Measurements from ENCODE around the gene ASXL2. TPM values are rescaled to one million over a fixed set of nuclear protein-coding genes. Genes with fewer than 3 reads are reported as not detected.
"Not testable (repeated sequence)": the region's sequence is repeated elsewhere in the genome, so short reads cannot be mapped to it uniquely, and the experiment has no call there.

The ASXL2 gene
- total RNA-seq, 1 experiment from 2014 or later, result 11.4 TPM

DNA sequence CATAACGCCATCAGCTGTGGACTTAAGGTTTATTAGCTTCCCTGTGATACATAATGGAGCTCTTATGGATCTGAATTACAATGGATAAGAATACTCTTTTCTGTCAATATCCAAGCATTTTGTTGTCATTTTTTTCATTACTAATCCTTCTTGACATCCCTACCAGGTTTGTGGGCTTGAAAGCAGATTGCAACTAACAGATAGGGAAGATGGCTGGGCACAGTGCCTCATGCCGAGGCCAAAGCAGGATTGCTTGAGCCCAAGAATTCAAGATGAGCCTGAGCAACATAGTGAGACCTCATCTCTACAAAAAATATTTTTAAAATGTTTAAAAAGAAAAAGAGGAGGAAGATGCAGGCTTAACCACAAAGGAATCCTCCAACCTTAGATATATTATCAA, 42.4 kb downstream of the ASXL2 start:
- no peak for DNase-seq (ENCODE audit: low read depth in 1 of 2, low spot score in 2 of 2)

DNA sequence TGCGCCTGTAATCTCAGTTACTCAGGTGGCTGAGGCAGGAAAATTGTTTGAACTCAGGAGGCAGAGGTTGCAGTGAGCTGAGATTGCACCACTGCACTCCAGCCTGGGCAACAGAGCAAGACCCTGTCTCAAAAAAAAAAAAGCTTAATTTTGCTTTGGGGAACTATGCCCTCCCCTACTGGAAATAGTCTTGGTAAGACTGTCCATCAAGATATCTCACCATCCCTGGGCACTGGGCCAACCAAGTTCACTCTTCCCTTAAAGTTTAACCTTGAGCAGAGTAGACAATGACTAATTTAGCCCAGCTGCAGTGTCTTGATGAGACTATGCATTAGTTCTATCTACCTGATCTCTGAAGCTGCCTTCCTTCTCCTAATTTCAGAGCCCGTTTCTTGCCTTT, 44.7 kb downstream of the ASXL2 start:
- Histone ChIP-seq H3K27ac (no peak overlapping the region), H3K27me3 (replicated peaks) (no peaks in the 10 kb centered on the region), H3K36me3 (peaks cover 11% of the 10 kb centered on the region; the same call in 1 of the 2 replicates), H3K4me1 (replicated peaks) (no peaks in the 10 kb centered on the region), H3K9me3 (replicated peaks) (peaks cover 3% of the 10 kb centered on the region; the same call in 1 of the 2 replicates), H3K4me3 (no peak overlapping the region)
- DNase-seq (ENCODE audit: low read depth in 1 of 2, low spot score in 2 of 2), result no peak

More for the DNA sequence above, 42.4 kb downstream of the ASXL2 start:
- peaks cover 3% of the 10 kb centered on the region; the same call in 1 of the 2 replicates for H3K9me3 ChIP-seq (replicated peaks)
- no peak overlapping the region for H3K27ac ChIP-seq
- peaks cover 11% of the 10 kb centered on the region; the same call in 1 of the 2 replicates for H3K36me3 ChIP-seq
- H3K4me3 ChIP-seq, result no peak overlapping the region
- H3K4me1 ChIP-seq (replicated peaks), result no peaks in the 10 kb centered on the region
- H3K27me3 ChIP-seq (replicated peaks), result no peaks in the 10 kb centered on the region

DNA sequence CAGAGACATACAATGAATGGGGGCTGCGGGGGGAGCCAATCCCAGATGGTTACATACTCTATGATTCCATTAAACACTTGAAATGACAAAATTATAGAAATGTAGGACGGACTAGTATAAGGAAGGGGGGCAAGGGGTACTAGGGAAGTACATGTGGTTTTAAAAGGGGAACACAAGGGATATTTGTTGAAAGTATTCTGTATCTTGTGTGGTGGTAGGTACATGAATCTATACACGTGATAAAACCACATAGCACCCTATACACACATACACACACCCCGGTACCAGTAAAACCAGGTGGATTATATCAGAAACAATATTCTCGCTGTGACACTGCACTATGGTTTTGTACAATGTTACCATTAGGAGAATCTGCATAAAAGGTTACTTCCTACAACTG, 45.4 kb downstream of the ASXL2 start:
- peaks cover 3% of the 10 kb centered on the region; the same call in 1 of the 2 replicates for H3K9me3 ChIP-seq (replicated peaks)
- no peaks in the 10 kb centered on the region for H3K4me1 ChIP-seq (replicated peaks)
- H3K4me3 ChIP-seq, result no peak overlapping the region
- H3K36me3 ChIP-seq, result peaks cover 11% of the 10 kb centered on the region; the same call in 1 of the 2 replicates
- DNase-seq (ENCODE audit: low read depth in 1 of 2, low spot score in 2 of 2), result no peak
- no peak overlapping the region for H3K27ac ChIP-seq
- no peaks in the 10 kb centered on the region for H3K27me3 ChIP-seq (replicated peaks)

DNA sequence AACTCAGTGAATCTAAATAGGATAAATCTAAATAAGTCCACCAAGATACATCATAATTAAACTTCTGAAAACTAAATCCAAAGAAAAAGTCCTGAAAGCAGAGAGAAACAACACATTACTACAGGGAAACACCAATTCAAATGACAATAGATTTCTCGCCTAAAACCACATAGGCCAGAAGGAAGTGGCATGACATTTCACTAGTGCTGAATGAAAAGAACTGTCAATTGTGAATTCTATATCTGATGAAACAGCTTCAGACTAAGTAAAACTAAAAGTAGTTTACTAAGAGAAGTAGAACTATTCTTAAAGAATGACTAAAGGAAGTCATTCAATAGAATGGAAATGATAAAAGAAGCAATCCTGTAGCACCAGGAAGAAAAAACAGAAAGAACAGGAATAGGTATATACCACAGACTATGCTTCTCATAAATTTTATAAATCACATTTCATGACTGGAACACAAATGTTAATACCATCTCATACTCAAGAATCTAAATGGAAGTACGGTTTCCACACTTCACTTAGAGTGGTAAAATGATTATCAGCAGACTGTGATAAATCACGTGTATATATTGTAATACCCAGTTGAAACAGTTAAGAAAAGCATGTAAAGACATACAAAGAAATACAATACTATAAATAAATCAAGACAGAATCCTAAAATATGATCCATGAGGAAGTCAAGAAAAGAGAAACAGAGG, 46.4 kb downstream of the ASXL2 start:
- Histone ChIP-seq H3K36me3 (peaks cover 11% of the 10 kb centered on the region; the same call in 1 of the 2 replicates), H3K27me3 (replicated peaks) (no peaks in the 10 kb centered on the region), H3K4me1 (replicated peaks) (no peaks in the 10 kb centered on the region), H3K9me3 (replicated peaks) (peaks cover 3% of the 10 kb centered on the region; the same call in 1 of the 2 replicates), H3K27ac (no peak overlapping the region), H3K4me3 (no peak overlapping the region)
- no peak for DNase-seq (ENCODE audit: low read depth in 1 of 2, low spot score in 2 of 2)

DNA sequence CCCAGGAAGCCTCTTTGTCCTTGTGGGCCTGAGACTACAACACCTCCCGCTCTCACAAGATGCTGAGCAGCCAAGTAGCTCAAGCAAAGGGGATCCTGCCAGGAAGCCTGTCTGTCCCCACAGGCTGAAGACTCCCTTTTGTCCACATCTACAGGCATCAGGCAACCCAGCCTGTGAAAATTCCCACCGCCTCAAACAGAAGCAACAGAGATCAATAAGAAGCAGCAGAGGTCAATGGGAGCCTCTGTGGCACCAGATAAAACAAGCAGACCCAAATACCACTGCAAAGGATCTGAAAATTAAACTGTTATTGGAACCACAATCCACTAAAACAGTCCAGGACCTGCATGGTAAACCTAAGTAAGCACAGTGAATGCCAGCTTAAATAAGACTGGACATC, 48.5 kb downstream of the ASXL2 start:
- H3K27me3 ChIP-seq (replicated peaks), result no peaks in the 10 kb centered on the region
- H3K36me3 ChIP-seq, result peaks cover 11% of the 10 kb centered on the region; the same call in 1 of the 2 replicates
- H3K9me3 ChIP-seq (replicated peaks), result peaks cover 3% of the 10 kb centered on the region; the same call in 1 of the 2 replicates
- no peaks in the 10 kb centered on the region for H3K4me1 ChIP-seq (replicated peaks)
- H3K27ac ChIP-seq, result no peak overlapping the region
- no peak for DNase-seq (ENCODE audit: low read depth in 1 of 2, low spot score in 2 of 2)
- H3K4me3 ChIP-seq, result no peak overlapping the region

DNA sequence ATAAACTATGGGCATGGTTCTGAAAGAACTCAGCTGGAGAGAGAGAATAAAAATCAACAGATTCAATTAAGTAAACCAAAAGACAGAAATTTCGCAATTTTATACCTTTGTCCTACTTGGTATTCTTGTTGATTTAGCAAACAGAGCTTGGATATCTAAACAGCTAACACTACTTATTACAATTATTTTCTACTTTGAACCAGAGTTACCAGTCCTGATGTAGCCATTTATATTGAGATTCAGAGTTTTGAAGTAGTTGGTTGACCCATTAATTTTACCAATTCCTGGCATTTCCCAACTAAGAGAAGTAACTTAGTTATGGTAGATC, 48.9 kb downstream of the ASXL2 start:
- DNase-seq (ENCODE audit: low read depth in 1 of 2, low spot score in 2 of 2), result no peak
- peaks cover 8% of the 10 kb centered on the region; the same call in 1 of the 2 replicates for H3K36me3 ChIP-seq
- peaks cover 3% of the 10 kb centered on the region; the same call in 1 of the 2 replicates for H3K9me3 ChIP-seq (replicated peaks)
- no peaks in the 10 kb centered on the region for H3K4me1 ChIP-seq (replicated peaks)
- H3K27ac ChIP-seq, result no peak overlapping the region
- H3K27me3 ChIP-seq (replicated peaks), result no peaks in the 10 kb centered on the region
- H3K4me3 ChIP-seq, result no peak overlapping the region

DNA sequence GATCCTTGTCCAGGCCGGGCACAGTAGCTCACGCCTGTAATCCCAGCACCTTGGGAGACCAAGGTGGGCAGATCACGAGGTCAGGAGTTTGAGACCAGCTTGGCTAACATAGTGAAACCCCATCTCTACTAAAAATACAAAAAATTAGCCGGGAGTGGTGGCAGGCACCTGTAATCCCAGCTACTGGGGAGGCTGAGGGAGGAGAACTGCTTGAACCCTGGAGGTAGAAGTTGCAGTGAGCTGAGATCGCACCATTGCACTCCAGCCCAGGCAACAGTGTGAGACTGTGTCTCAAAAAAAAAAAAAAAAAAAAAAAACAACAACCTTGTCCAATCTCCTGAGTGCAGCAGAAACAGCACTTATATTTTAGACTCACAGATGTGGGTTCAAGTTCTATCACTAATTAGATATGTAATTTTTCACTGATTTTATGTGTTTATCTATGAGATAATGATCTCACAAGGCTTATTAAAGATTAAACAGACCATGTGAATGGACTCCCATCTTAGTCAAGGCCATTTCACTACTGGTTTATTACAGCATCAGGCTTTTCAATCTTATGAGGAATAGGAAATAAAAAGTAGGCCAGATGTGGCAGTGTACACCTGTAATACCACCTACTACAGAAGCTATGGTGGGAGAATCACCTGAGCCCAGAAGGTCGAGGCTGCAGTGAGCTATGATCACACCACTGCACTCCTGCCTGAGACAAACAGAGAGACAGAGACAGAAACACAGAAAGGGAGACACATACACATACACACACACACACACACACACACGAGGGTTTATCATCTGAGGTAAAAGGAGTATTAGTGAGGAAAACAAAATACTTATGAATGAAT, 49.5 kb downstream of the ASXL2 start:
- H3K27me3 ChIP-seq (replicated peaks); H3K36me3 ChIP-seq; H3K4me3 ChIP-seq; H3K27ac ChIP-seq; DNase-seq (ENCODE audit: low read depth in 1 of 2, low spot score in 2 of 2); H3K9me3 ChIP-seq (replicated peaks); H3K4me1 ChIP-seq (replicated peaks): not testable (repeated sequence)

DNA sequence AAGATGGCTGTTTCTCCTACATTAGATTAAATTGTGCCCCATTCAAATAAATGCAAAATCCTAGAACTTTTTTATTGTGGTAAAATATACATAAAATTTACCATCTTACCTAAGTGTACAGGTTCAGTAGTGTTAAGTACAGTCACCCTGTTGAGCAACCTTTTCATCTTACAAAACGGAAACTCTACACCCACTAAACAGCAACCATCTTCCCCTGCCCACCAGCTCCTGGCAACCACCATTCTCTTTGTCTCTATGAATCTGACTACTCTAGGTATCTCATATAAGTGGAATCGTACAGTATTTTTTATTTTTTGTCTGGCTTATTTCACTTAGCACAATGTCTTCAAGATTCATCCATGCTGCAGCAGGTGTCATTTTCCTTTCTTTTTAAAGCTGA, 53.0 kb downstream of the ASXL2 start:
- no peaks in the 10 kb centered on the region for H3K9me3 ChIP-seq (replicated peaks)
- no peak overlapping the region for H3K4me3 ChIP-seq
- no peaks in the 10 kb centered on the region; the same call in 1 of the 2 replicates for H3K36me3 ChIP-seq
- no peak for DNase-seq (ENCODE audit: low read depth in 1 of 2, low spot score in 2 of 2)
- no peaks in the 10 kb centered on the region for H3K27me3 ChIP-seq (replicated peaks)
- H3K4me1 ChIP-seq (replicated peaks), result no peaks in the 10 kb centered on the region
- no peak overlapping the region for H3K27ac ChIP-seq

DNA sequence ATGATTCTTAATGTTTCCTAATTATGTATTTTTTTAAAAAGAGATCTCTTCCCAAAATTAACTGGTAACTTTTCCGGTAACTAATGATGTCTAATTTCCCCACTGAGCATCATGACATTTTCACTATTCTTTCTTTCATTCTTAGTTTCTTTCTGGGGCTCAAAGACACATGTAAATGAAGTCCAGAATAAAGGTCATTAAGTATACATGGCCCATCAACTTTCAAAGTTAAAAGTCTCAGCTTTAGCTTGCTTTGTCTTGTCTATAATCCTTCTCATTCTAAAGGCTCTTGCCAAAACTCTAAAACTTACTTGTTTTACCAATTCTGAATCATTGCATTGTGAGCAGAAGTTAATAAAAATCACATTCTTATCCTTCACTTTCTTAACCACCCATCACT, 53.6 kb downstream of the ASXL2 start:
- H3K27ac ChIP-seq, result no peak overlapping the region
- no peak overlapping the region for H3K4me3 ChIP-seq
- H3K4me1 ChIP-seq (replicated peaks), result no peaks in the 10 kb centered on the region
- H3K9me3 ChIP-seq (replicated peaks), result no peaks in the 10 kb centered on the region
- no peaks in the 10 kb centered on the region; the same call in 1 of the 2 replicates for H3K36me3 ChIP-seq
- no peaks in the 10 kb centered on the region for H3K27me3 ChIP-seq (replicated peaks)
- no peak for DNase-seq (ENCODE audit: low read depth in 1 of 2, low spot score in 2 of 2)

DNA sequence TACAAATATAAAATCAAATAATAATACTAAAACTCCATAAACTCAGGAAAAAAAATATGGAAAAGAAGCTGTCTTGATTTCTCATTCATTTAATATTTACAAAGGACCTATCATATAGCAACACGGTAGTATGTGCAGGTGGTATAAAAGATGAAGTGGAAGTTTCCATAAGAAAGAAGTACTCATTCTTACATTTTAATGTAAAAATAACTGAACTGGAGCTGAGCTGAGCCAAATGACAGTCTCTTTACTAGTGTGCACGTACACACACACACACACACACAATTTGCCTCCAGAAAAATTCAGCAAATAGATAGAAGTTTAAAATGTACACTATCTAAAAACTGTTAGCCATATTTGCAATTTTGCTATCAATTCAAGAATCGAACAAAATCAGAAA, 54.1 kb downstream of the ASXL2 start:
- H3K27me3 ChIP-seq (replicated peaks), result no peaks in the 10 kb centered on the region
- H3K4me1 ChIP-seq (replicated peaks), result no peaks in the 10 kb centered on the region
- H3K36me3 ChIP-seq, result no peaks in the 10 kb centered on the region; the same call in 1 of the 2 replicates
- H3K4me3 ChIP-seq, result no peak overlapping the region
- no peak overlapping the region for H3K27ac ChIP-seq
- no peaks in the 10 kb centered on the region for H3K9me3 ChIP-seq (replicated peaks)
- DNase-seq (ENCODE audit: low read depth in 1 of 2, low spot score in 2 of 2), result no peak

DNA sequence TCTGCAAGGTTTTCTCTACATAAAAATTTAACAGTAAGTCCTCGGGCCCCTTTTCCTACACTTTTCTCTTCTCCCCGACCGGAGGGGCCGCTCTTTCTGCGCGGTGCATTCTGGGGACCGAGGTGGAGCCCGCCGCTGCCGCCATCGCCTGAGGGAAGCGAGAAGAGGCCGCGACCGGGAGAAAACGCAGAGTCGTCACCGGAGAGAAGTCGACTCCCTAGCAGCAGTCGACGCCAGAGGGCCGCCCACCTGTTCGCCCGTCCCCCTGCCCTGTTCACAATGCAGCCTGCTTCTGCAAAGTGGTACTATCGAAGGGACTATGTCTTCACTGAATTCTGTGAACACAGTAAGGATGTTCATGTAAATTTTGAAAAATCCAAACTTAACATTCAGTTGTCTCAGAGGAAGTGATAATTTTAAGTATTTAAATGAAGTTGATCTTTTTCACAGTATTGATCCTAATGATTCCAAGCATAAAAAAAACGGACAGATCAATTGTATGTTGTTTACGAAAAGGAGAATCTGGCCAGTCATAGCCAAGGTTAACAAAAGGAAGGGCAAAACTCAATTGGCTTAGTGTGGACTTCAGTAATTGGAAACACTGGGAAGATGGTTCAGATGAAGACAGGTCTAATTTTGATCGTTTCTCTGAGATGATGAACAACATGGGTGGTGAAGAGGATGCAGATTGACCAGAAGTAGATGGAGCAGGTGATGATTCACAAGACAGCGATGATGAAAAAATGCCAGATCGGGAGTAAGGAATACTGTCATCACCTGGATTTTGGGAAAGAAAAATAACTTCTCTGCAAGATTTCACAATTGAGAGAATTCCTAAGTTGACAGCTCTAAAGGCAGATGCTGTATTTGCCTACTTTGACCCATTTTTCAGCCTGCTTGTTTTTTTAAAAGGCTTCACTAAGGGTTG, 55.8 kb downstream of the ASXL2 start:
- H3K9me3 ChIP-seq (replicated peaks), result no peaks in the 10 kb centered on the region
- no peaks in the 10 kb centered on the region for H3K36me3 ChIP-seq
- H3K27ac ChIP-seq, result no peak overlapping the region
- H3K4me1 ChIP-seq (replicated peaks), result no peaks in the 10 kb centered on the region
- H3K4me3 ChIP-seq, result no peak overlapping the region
- no peak for DNase-seq (ENCODE audit: low read depth in 1 of 2, low spot score in 2 of 2)
- no peaks in the 10 kb centered on the region for H3K27me3 ChIP-seq (replicated peaks)

DNA sequence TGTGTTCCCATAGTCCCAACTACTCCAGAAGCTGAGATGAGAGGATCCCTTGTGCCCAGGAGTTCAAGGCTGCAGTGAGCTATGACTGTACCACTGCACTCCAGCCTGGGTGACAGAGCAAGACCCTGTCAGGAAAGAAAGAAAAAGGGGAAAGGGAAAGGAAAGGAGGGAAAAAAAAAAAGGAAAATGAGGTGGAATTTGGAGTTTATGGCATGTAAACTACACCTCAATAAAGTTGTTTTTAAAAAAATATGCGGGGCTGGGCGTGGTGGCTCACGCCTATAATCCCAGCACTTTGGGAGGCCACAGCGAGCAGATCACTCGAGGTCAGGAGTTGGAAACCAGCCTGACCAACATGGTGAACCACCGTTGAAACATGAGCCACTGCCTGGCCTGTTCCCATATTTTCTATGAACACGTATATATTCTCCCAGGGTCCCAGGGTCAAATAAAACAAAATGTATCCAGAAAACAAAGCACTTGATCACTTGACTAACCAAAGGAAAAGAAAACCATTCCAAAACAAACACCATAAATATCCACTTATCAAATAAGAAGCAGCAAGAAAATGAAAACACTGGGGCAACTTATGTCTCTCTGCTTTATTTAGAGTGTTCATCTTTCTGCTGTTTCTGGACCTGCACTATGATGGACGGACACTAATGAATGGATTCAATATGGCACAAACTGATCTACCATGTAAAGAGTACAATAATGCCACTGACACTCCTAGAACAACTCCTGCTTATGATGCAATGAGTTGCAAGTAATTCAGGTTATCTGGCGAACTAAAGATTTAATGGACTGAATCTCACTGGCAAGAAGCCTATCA, 56.8 kb downstream of the ASXL2 start:
- Histone ChIP-seq H3K4me3 (no peak overlapping the region), H3K4me1 (replicated peaks) (no peaks in the 10 kb centered on the region), H3K27me3 (replicated peaks) (no peaks in the 10 kb centered on the region), H3K36me3 (no peaks in the 10 kb centered on the region), H3K9me3 (replicated peaks) (no peaks in the 10 kb centered on the region), H3K27ac (no peak overlapping the region)
- DNase-seq (ENCODE audit: low read depth in 1 of 2, low spot score in 2 of 2), result no peak

DNA sequence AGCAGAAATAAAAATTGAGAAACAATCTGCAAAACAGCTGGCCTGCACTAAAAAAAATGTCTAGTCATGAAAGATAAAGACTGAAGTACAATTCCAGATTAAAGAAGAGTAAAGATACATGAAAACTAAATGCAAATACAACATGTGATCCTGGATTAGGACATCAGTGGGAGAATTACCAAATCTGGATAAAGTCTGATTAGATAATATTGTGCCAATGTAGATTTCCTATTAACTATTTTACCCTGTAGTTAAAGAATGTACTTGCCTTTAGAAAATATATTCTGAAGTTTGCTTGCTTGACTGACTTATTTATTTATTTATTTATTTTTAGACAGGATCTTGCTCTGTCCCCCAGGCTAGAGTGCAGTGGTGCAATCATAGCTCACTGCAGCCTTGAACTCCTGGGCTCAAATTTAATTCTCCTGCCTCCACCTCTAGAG, 58.7 kb downstream of the ASXL2 start:
- no peaks in the 10 kb centered on the region for H3K4me1 ChIP-seq (replicated peaks)
- DNase-seq (ENCODE audit: low read depth in 1 of 2, low spot score in 2 of 2), result no peak
- H3K27ac ChIP-seq, result no peak overlapping the region
- no peak overlapping the region for H3K4me3 ChIP-seq
- H3K27me3 ChIP-seq (replicated peaks), result no peaks in the 10 kb centered on the region
- H3K36me3 ChIP-seq, result no peaks in the 10 kb centered on the region
- no peaks in the 10 kb centered on the region for H3K9me3 ChIP-seq (replicated peaks)
